Ovary (tissue), 9 donors: Measurements from ENCODE around the gene FANCC. TPM values are rescaled to one million over a fixed set of nuclear protein-coding genes. Genes with fewer than 3 reads are reported as not detected.

Experiments
- DNase-seq, 5 donors: peaks; one replicate each; pipeline ENCODE4 v3.0.0-alpha.2; 2019 to 2020
- H3K27ac ChIP-seq, 2 donors: fragments of 200-600 bp; one replicate each; pipeline versions ENCODE4 v1.5.1 to v1.8.0; 2019 to 2022
- H3K27me3 ChIP-seq: fragments of 200-600 bp; one replicate; pipeline ENCODE4 v1.8.0; 2022
- H3K36me3 ChIP-seq: fragments of 200-600 bp; sonication (generic); one replicate; pipeline ENCODE4 v1.5.1; 2019
- H3K4me1 ChIP-seq: one replicate; pipeline ENCODE4 v1.8.1; 2013; ENCODE audit warnings: mild to moderate bottlenecking, moderate library complexity; ENCODE audit not compliant: insufficient read depth
- H3K4me3 ChIP-seq: fragments of 200-600 bp; sonication (generic); one replicate; pipeline ENCODE4 v1.5.1; 2017
- H3K9me3 ChIP-seq, 2 donors: fragments of 200-600 bp in 1 of 2; sonication (generic) in 1 of 2; one replicate each; pipeline versions ENCODE4 v1.5.1 to v1.8.1; 2013 to 2019; ENCODE audit warnings: mild to moderate bottlenecking in 1 of 2, moderate library complexity in 1 of 2
- EP300 ChIP-seq: sonication (generic); formaldehyde crosslinking; IDR thresholded peaks from one replicate; pipeline ENCODE4 v1.6.1; 2017; ENCODE audit warnings: antibody characterized with exemption
- POLR2A ChIP-seq: fragments of 450-650 bp; IDR thresholded peaks from one replicate; pipeline ENCODE4 v1.6.1; 2017; ENCODE audit warnings: antibody characterized with exemption, mild to moderate bottlenecking, moderate library complexity
- WGBS, 3 donors: extraction: QIAGEN DNeasy Blood & Tissue Kit in 1 of 3; methylation state at CpG; one replicate each; pipeline versions ENCODE4 v1.1.5 to v1.1.7; 2013 to 2017; 5-methylcytosine and 5-hydroxymethylcytosine counted together
- intact Hi-C, 4 donors: fragments of 100-400 bp; cut with DNase I; formaldehyde crosslinking; loops; one replicate each; pipeline versions ENCODE4 v1.11.0 to v1.15.1; 2022 to 2023
- polyA plus RNA-seq, 2 donors: library from polyadenylated mRNA; stranded (reverse); fragments of 200-250 nt in 1 of 2; fragments of 350-450 nt in 1 of 2; fragmentation: Illumina TruSeq in 1 of 2; extraction: RNeasy Lipid Tissue Mini Kit (QIAGEN cat#74804) in 1 of 2; gene quantifications; one replicate each; pipeline ENCODE4 v1.2.3, GENCODE V29; 2013 to 2014
- total RNA-seq, 7 donors: library from RNA; depleted of rRNA in 2 of 7; stranded (reverse); fragments of >200 nt in 2 of 7; fragmentation: NEBNext Ultra II Directional in 3 of 7; extraction: Animal tissue kit (Norgen Biotek cat#: 25700) in 3 of 7; gene quantifications; one replicate each; pipeline versions ENCODE4 v1.1.0 to v1.2.4, GENCODE V29; 2016 to 2023
- TF ChIP-seq, protein P1 (sequence below), 3 donors: fragments of 450-650 bp in 2 of 3; fragments of 200-600 bp in 1 of 3; IDR thresholded peaks; one replicate each; pipeline versions ENCODE4 v1.5.1 to v1.8.0; 2016 to 2022; ENCODE audit warnings: antibody characterized with exemption in 3 of 3, mild to moderate bottlenecking in 1 of 3
- donor health status: DM: no; HTN: no; CAD: no; lungs with moderate emphysema.
- donor health status: DM: no; HTN: no; CAD: no.
- donor health status: Bipolar disorder and iron deficiency.
- donor health status: DM: yes; HTN: yes; CAD: no.
- donor health status: DM: no; HTN: no; CAD: no.
- donor health status: DM: yes; HTN: yes; CAD: no.

The FANCC gene
- total and polyA plus RNA-seq, 9 donors: 2.9 to 7.5 (median 4.9) TPM

DNA sequence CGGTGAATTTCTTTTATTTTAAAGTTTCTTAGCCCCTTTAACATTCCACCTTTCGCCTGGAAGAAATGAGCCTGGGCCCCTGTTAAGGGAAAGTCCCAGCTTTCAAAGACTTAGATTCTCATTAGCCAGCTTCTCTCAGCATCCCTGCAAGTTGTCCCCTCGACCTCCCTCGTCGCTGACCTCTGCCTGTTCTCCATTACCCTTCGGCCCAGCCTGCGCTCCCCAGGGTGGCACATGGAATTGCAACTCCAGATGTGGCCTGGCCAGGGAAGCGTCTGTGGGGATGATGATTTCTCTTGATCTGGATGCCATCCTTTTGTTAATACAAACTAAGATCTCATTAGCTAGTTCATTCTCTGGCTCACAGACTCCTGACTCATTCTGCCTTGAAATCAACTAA lies 43.4 kb upstream of the FANCC start:
- WGBS, 3 donors: 79 to 83% (median 80%) methylated on average over 8 of the region's 8 CpGs
- H3K27me3 ChIP-seq: no peaks in the 10 kb centered on the region

DNA sequence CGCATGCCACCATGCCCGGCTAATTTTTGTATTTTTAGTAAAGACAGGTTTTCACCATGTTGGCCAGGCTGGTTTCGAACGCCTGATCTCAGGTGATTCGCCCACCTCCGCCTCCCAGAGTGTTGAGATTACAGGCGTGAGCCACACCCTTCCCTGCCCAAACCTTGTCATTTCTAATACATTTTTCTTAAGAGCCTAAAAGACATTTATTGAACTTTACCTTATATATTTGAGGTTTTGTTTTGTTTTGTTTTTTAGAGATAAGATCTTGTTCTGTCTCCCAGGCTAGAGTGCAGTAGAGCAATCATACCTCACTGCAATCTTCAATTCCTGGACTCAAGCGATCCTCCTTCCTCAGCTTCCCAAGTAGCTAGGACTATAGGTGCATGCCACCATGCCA lies 39.8 kb upstream of the FANCC start:
- H3K4me3 ChIP-seq: no peak overlapping the region
- H3K9me3 ChIP-seq: no peaks in the 10 kb centered on the region
- TF ChIP-seq POLR2A (no peak), EP300 (no peak)
- TF ChIP-seq, protein P1, sequence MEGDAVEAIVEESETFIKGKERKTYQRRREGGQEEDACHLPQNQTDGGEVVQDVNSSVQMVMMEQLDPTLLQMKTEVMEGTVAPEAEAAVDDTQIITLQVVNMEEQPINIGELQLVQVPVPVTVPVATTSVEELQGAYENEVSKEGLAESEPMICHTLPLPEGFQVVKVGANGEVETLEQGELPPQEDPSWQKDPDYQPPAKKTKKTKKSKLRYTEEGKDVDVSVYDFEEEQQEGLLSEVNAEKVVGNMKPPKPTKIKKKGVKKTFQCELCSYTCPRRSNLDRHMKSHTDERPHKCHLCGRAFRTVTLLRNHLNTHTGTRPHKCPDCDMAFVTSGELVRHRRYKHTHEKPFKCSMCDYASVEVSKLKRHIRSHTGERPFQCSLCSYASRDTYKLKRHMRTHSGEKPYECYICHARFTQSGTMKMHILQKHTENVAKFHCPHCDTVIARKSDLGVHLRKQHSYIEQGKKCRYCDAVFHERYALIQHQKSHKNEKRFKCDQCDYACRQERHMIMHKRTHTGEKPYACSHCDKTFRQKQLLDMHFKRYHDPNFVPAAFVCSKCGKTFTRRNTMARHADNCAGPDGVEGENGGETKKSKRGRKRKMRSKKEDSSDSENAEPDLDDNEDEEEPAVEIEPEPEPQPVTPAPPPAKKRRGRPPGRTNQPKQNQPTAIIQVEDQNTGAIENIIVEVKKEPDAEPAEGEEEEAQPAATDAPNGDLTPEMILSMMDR (IDR thresholded peaks at IDR 0.05): no peak
- no peaks in the 10 kb centered on the region for H3K4me1 ChIP-seq
- no peak overlapping the region for H3K27ac ChIP-seq
- H3K36me3 ChIP-seq: no peaks in the 10 kb centered on the region
- intact Hi-C loops: no loop called here
- DNase-seq: no peak
- H3K27me3 ChIP-seq: no peaks in the 10 kb centered on the region
- WGBS, 3 donors: 96 to 97% (median 97%) methylated on average over 8 of the region's 8 CpGs

More for the DNA sequence above, 43.4 kb upstream of the FANCC start:
- no peak overlapping the region for H3K4me3 ChIP-seq
- H3K27ac ChIP-seq: no peak overlapping the region
- intact Hi-C loops: no loop called here
- DNase-seq: no peak
- TF ChIP-seq EP300: no peak
- no peak for TF ChIP-seq POLR2A
- TF ChIP-seq, protein P1 (IDR thresholded peaks at IDR 0.05): no peak
- H3K36me3 ChIP-seq: no peaks in the 10 kb centered on the region
- H3K9me3 ChIP-seq: no peaks in the 10 kb centered on the region
- peaks cover 4% of the 10 kb centered on the region for H3K4me1 ChIP-seq

DNA sequence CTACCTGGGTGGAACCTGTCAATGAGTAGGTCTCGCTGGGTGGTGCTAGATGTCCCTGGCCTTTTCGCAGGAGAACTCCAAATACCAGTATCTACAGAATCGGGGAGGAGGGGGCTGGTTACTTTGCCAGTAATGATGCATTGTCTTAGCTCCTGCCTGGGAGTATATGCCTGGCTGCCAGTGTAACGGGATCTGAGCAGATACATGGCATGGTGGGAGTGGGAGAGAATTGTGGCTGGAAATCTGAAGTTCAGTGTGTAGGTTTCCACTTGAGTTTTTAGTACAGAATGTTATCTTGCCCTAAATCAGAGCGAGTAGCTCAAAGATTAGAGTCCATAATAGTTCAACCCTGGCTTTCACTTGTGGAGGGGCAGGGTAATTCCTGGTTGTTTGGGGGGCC lies 38.0 kb upstream of the FANCC start:
- Histone ChIP-seq H3K4me1 (no peaks in the 10 kb centered on the region), H3K4me3 (no peak overlapping the region), H3K36me3 (no peaks in the 10 kb centered on the region), H3K27ac (no peak overlapping the region), H3K27me3 (no peaks in the 10 kb centered on the region), H3K9me3 (no peaks in the 10 kb centered on the region)
- TF ChIP-seq, protein P1 (IDR thresholded peaks at IDR 0.05): no peak
- TF ChIP-seq EP300: no peak
- TF ChIP-seq POLR2A: no peak
- intact Hi-C loops: no loop called here
- DNase-seq: no peak
- 75 to 81% (median 80%) methylated on average over 5 of the region's 5 CpGs for WGBS, 3 donors

DNA sequence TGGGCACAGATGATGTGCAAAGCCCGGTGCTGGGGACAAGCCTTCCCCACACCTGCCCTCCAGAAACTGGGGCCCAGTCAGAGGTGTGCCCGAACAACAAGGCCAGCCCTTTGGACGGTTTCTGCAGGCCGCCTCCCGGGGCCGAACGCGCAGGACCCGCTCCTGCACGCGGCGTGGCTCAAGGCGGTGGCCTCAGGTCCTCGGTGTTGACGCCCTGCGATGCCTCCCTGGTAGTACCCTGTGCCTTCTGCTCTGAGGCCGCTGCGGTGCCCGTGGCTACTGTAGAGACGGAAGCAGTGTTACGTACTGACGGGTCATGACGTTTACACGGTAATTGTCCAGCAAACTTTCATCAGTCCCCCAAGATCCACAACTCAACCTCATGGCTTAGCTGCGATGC lies 33.5 kb upstream of the FANCC start:
- Histone ChIP-seq H3K4me3 (no peak overlapping the region), H3K36me3 (no peaks in the 10 kb centered on the region), H3K27ac (no peak overlapping the region), H3K27me3 (no peaks in the 10 kb centered on the region), H3K4me1 (peaks cover 4% of the 10 kb centered on the region), H3K9me3 (no peaks in the 10 kb centered on the region)
- intact Hi-C loops: no loop called here
- DNase-seq: no peak
- no peak for TF ChIP-seq POLR2A
- TF ChIP-seq EP300: no peak
- TF ChIP-seq, protein P1 (IDR thresholded peaks at IDR 0.05): no peak
- 95 to 98% (median 96%) methylated on average over 25 of the region's 25 CpGs for WGBS, 3 donors

DNA sequence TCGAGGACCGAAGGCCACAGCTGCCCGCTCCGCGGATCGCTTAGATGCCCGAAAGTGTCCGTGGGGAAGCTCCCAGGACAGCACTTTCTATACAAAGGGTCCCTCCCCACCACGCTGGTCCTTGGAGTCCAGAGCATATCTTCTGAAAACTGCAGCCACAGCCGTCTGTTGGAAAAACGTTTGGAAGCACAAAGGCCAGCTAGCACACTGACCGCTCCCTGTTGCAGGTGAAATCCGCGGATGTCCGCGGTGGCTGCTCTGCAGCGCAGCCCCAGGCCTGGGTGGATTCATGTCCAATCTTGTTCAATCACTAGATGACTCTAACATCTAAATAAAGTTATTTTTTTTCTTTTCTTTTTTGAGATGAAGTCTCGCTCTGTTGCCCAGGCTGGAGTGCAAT lies 32.8 kb upstream of the FANCC start:
- H3K36me3 ChIP-seq: no peaks in the 10 kb centered on the region
- no peak overlapping the region for H3K27ac ChIP-seq
- TF ChIP-seq EP300: no peak
- no peak for TF ChIP-seq POLR2A
- TF ChIP-seq, protein P1 (IDR thresholded peaks at IDR 0.05): no peak
- H3K27me3 ChIP-seq: no peaks in the 10 kb centered on the region
- intact Hi-C loops: no loop called here
- H3K4me3 ChIP-seq: no peak overlapping the region
- DNase-seq: no peak
- no peaks in the 10 kb centered on the region for H3K9me3 ChIP-seq
- 82 to 89% (median 84%) methylated on average over 18 of the region's 18 CpGs for WGBS, 3 donors
- peaks cover 4% of the 10 kb centered on the region for H3K4me1 ChIP-seq
